ENCODE data around the gene PRPSAP1. TPM values are rescaled to one million over a fixed set of nuclear protein-coding genes. Genes with fewer than 3 reads are reported as not detected.

PRPSAP1 gene
- total RNA-seq, 2 donors from 2014 or later: 17.2 to 31.2 TPM

- no peaks in the 10 kb centered on the region for H3K36me3 Mint-ChIP-seq
- peak; percentile 44 to 65 for DNase-seq (ENCODE audit: low spot score in 2 of 2)
- no peaks in the 10 kb centered on the region for H3K9me3 Mint-ChIP-seq
- no peak overlapping the region for H3K27ac Mint-ChIP-seq
- ATAC-seq: peak; percentile 11 to 46
Observed at GRCh38 chr17:76384987-76385891, 31.5 kb upstream of the PRPSAP1 start.

DNA sequence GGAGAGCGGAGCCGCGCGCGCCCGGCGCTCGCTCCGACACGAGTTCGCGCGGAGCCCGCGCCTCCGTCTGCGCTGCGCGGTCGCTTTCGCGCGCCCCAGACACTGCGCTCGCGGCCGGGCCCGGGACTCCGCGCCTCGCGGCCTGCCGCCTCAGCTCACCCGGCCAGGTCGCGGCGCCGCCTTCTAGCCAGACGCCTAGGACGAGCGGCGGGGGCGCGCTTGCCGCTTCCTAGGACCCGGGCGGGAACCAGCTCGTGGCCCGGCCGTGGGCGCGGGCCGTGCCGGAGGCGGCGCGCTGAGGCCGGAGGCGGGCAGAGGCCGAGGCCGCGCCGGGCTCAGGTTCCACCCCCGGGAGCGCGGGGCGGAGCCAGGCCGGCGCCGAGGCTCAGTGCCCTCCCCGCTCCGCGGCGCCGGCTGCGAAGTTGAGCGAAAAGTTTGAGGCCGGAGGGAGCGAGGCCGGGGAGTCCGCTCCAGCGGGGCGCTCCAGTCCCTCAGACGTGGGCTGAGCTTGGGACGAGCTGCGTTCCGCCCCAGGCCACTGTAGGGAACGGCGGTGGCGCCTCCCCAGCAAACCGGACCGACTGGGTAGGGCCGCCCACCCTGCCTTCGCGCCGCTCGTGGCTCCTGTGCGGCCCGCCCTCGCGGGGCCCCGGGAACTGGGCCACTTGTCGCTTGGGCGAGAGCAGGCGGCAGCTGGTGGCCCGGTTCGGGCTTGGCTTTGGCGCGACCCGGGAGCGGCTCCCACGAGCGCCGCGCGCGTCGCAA is 30.7 kb upstream of the PRPSAP1 start, which contains the start of gene SPHK1:
Gene SPHK1 (plus strand): TSS at position 388 of the 765 bp plus-strand sequence. CDS start 1,036 bp downstream, outside the sequence.
- ATAC-seq: peak; percentile 66 to 76
- Mint-ChIP-seq H3K27ac (peak within 1 kb of the TSS; percentile 92 to 96), H3K36me3 (no peaks in the 10 kb centered on the region), H3K9me3 (no peaks in the 10 kb centered on the region)
- peak; percentile 66 to 84 for DNase-seq (ENCODE audit: low spot score in 2 of 2)

GRCh38 chr17:76383546-76384221 is 30.0 kb upstream of the PRPSAP1 start:
- Mint-ChIP-seq H3K36me3 (no peaks in the 10 kb centered on the region), H3K9me3 (no peaks in the 10 kb centered on the region), H3K27ac (peak overlapping the region; percentile 92 to 96)
- ATAC-seq: peak; percentile 31 to 45
- DNase-seq (ENCODE audit: low spot score in 2 of 2): peak; percentile 61 to 62

GRCh38 chr17:76382803-76383545 is 29.3 kb upstream of the PRPSAP1 start:
- H3K36me3 Mint-ChIP-seq: no peaks in the 10 kb centered on the region
- H3K9me3 Mint-ChIP-seq: no peaks in the 10 kb centered on the region
- DNase-seq (ENCODE audit: low spot score in 2 of 2) (peak; percentile 71 to 73), ATAC-seq (peak; percentile 62 to 71)
- peak overlapping the region; percentile 85 to 92 for H3K27ac Mint-ChIP-seq

- H3K36me3 Mint-ChIP-seq: no peaks in the 10 kb centered on the region
- peak overlapping the region; percentile 85 to 92 for H3K27ac Mint-ChIP-seq
- H3K9me3 Mint-ChIP-seq: no peaks in the 10 kb centered on the region
- no peak for DNase-seq (ENCODE audit: low spot score in 2 of 2)
- ATAC-seq: no peak
Observed at GRCh38 chr17:76382351-76382802, 28.7 kb upstream of the PRPSAP1 start.

DNA sequence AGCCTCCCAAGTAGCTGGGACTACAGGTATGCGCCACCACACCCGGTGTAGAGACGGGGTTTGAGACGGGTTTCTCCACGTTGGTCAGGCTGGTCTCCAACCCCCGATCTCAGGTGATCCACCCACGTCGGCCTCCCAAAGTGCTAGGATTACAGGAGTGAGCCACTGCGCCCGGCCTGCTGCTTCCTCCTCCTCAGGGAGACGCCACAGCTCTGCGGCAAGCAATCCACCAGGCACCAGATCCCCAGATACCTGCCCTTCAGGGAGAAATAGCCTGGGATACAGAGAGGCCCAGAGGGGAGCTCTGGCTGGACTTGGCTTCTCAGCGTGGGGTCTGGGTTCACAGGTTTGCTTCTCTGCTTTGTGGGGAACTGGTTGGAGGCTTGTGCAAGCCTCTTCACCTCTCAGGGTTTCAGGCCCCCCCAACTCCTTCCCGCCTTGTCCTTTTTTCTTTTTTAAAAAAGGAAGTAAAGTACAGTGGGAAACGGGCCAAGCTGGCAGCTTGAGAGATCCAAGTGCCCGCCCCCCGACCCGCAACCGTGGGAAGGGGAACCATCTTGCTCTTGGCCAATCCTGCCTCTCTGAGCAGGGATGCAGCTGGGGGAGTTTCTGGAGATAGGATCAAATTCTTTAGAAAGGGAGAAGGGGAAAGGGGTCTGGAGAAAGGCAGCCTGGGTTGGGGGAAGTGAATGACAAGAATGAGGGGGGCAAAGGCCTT is 28.1 kb upstream of the PRPSAP1 start:
- Mint-ChIP-seq H3K9me3 (no peaks in the 10 kb centered on the region), H3K36me3 (no peaks in the 10 kb centered on the region), H3K27ac (no peak overlapping the region)
- ATAC-seq (no peak), DNase-seq (ENCODE audit: low spot score in 2 of 2) (no peak)

DNA sequence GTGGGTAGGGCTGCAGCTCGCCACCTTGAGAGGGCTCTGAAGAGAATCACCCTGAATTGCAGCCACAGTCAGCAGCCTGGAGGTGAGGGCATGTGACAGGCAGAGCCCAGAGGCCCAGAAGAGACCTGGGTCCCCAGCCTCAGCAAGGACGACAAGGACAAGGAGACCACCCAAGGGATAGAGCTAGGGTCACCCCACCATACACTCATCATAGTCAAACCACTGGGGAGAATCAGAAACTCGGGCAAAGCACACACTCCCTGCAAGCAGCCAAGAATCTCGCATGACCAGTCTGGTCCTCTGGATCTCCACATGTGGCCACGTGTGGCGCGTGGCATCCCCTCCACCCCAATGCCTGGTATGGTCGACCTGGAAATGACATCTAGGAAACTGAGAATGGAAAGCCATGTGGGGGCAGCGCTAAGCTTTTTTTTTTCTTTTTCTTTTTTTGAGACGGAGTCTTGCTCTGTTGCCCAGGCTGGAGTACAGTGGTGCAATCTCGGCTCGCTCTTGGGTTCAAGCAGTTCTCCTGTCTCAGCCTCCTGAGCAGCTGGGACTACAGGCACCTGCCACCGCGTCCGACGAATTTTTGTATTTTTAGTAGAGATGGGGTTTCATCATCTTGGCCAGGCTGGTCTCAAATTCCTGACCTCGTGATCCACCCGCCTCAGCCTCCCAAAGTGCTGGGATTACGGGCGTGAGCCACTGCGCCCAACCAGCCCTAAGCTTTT is 26.1 kb upstream of the PRPSAP1 start:
- Mint-ChIP-seq H3K27ac (no peak overlapping the region), H3K36me3 (no peaks in the 10 kb centered on the region), H3K9me3 (no peaks in the 10 kb centered on the region)
- DNase-seq (ENCODE audit: low spot score in 2 of 2) (no peak), ATAC-seq (no peak)

GRCh38 chr17:76379275-76379641 is 25.5 kb upstream of the PRPSAP1 start:
- no peak overlapping the region for H3K27ac Mint-ChIP-seq
- ATAC-seq: no peak
- no peaks in the 10 kb centered on the region for H3K36me3 Mint-ChIP-seq
- H3K9me3 Mint-ChIP-seq: no peaks in the 10 kb centered on the region
- no peak for DNase-seq (ENCODE audit: low spot score in 2 of 2)

GRCh38 chr17:76378548-76379274 is 25.0 kb upstream of the PRPSAP1 start:
- ATAC-seq (no peak), DNase-seq (ENCODE audit: low spot score in 2 of 2) (no peak)
- H3K9me3 Mint-ChIP-seq: no peaks in the 10 kb centered on the region
- H3K27ac Mint-ChIP-seq: no peak overlapping the region
- no peaks in the 10 kb centered on the region for H3K36me3 Mint-ChIP-seq

GRCh38 chr17:76376318-76377133 is 22.8 kb upstream of the PRPSAP1 start:
- no peak for ATAC-seq

DNA sequence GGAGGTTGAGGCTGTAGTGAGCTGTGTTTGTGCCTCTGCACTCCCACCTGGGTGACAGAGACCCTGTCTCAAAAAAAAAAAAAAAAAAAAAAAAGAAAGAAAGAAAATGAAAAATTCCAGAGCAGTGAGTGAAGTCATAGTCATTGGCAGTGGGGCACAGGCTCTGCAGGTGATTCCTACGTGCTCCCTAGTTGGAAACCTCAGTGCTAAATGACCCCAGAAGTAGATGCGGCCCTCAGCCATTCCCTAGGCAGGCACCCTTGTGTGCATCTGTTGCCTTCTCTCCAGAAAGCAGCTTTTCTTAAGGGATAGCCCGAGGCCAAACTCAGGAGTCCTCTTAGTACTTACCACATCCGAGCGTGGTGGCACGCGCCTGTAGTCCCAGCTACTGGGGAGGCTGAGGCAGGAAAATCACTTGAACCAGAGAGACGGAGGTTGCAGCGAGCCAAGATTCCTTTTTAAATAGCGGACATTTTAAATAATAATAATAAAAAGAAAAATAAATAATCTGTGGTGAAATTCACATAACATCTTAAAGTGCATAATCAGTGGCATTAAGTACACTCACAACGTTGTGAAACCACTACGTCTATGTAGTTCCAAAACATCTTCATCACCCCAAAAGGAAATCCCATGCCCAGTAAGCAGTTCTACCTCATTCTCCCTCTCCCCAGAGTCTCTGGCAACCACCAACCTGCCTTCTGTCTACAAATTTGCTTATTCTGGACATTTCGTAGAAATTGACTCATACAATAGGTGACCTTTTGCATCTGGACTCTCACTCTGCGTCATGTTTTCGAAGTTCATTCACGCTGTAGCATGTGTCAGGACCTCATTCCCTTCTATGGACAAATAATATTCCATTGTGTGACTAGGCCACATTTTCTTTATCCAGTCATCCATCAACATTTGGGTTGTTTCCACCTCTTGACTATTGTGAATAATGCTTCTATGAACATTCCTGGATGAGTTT is 18.2 kb upstream of the PRPSAP1 start:
- Mint-ChIP-seq H3K27ac (no peak overlapping the region), H3K36me3 (no peaks in the 10 kb centered on the region), H3K9me3 (no peaks in the 10 kb centered on the region)
- ATAC-seq (peak in 1 of 2 donors; percentile 79), DNase-seq (ENCODE audit: low spot score in 2 of 2) (no peak)

More at GRCh38 chr17:76376318-76377133, 22.8 kb upstream of the PRPSAP1 start:
- Mint-ChIP-seq H3K36me3 (no peaks in the 10 kb centered on the region), H3K9me3 (no peaks in the 10 kb centered on the region), H3K27ac (no peak overlapping the region)
- no peak for DNase-seq (ENCODE audit: low spot score in 2 of 2)

- ATAC-seq: peak in 1 of 2 donors; percentile 46
Observed at GRCh38 chr17:76370261-76370993, 16.7 kb upstream of the PRPSAP1 start.

More at GRCh38 chr17:76370261-76370993, 16.7 kb upstream of the PRPSAP1 start:
- Mint-ChIP-seq H3K36me3 (no peaks in the 10 kb centered on the region), H3K27ac (no peak overlapping the region), H3K9me3 (no peaks in the 10 kb centered on the region)
- DNase-seq (ENCODE audit: low spot score in 2 of 2): no peak
